ENCODE measurements around the gene MAMDC4.

Gene MAMDC4

GRCh38 chr9:136820971-136821825, 30.9 kb upstream of the MAMDC4 start:
- TF ChIP-seq CTCF (IDR thresholded peaks at IDR 0.05; ENCODE audit: borderline replicate concordance, insufficient read depth, low read depth, low read length) = no peak
- H3K4me3 ChIP-seq (ENCODE audit: low read depth, low read length) = no peak overlapping the region

DNA sequence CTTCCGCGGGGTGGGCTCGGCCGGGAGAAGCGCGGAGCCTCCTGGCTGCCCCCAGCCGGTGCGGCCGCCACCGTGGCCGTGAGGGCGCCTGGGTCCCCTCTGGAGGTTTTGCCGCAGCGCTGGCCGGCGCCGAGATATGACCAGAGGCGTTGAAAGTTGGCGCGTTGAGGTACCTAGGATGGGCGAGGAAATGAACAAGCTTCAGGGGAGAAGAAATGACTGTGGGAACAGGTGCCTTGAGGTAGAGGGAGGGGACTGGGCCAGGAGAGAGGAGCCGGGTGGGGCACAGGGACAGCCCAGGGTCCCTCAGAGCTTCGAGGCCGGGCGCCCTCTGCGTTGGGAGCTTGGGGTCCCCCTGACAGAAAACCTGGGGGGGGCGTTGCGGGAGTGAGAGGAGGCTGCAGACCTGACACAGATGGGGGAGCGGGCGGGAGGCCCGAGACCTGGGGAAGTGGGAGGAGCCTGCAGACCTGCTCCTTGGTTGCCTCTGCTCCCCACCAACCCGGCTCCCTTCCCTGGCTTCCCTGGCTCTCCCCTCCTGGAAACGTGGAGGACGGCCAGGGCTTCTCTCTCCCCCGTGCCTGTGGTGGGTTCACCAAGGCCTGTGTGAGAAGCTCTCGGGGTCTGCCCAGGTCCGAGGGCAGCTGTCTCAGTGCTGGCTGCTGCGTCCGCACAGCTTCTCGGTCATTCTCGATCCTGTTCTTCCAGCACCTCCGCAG, 30.2 kb upstream of the MAMDC4 start:
- H3K4me3 ChIP-seq (ENCODE audit: low read depth, low read length) = no peak overlapping the region
- no peak for TF ChIP-seq CTCF (IDR thresholded peaks at IDR 0.05; ENCODE audit: borderline replicate concordance, insufficient read depth, low read depth, low read length)

DNA sequence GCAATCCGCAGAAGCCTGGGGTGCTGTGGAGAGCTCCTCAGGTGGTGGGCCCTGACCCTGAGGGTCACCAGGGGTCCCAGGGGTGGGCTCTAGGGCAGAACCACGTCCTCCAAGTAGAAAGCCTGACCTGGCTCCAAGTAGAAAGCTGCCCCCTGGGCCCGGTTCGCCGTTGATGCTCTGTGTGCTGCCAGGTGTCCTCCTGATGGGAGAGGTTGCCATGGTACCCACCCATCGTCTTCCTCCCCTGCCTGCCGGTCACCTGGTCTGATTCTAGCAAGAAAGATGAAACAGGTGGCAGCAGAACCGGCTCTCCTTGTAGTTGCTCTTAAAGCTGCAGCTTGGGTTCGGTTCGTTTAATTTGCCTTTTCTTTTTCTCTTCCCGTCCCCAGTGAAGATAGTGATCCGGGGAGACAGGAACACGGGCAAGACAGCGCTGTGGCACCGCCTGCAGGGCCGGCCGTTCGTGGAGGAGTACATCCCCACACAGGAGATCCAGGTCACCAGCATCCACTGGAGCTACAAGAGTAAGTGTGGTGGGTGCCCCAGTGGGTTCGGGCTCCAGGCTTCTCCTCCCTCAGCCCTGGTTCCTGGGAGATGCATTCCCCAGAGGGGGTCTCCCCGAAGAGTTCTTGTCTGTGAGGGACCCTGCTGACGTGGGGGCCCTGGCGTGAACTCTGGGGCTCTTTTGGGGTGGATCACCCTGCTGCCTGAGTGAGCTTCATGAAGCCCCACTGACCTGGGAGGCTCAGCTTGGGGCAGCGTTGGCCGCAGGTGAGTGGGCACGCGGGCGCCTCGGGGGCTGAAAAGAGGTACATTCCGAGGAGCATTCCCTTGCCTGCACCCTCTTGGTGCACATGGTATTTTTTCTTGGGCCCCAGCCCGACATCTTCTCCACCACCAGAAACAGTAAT, 28.8 kb upstream of the MAMDC4 start:
- no peak overlapping the region for H3K4me3 ChIP-seq (ENCODE audit: low read depth, low read length)
- no peak for TF ChIP-seq CTCF (IDR thresholded peaks at IDR 0.05; ENCODE audit: borderline replicate concordance, insufficient read depth, low read depth, low read length)

DNA sequence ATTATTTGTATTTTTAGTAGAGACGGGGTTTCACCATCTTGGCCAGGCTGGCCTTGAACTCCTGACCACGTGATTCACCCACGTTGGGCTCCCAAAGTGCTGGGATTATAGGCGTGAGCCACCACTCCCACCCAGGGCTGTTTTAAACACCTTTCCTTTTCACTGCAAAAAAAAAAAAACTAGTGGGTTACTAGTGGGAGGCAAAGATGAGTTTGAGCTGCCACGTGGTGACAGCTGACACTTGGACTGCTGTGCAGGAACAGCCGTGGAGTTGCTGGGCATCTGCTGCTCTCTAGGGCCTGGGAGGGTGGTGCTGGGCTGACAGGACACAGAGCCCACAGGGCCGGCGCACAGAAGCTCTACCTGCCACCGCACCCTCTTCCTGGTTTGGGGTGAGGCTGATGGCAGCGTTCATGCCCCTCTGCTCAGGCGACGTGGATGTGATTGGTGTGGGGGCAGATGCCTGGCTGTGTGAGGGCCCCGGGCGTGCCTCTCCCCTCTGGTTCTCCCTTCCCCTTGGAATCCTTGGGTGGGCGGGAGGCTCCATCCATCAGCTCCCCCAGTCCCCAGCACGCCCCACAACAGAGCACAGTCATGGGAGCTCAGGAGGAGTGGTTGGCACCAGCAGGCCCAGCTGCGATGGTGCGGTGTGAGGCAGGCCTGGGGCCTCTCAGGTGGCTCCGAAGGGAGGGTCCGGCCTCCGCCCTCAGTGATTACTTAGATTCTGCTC, 27.5 kb upstream of the MAMDC4 start:
- H3K4me3 ChIP-seq (ENCODE audit: low read depth, low read length) = no peak overlapping the region
- TF ChIP-seq CTCF (IDR thresholded peaks at IDR 0.05; ENCODE audit: borderline replicate concordance, insufficient read depth, low read depth, low read length) = no peak

GRCh38 chr9:136825295-136826187, 26.6 kb upstream of the MAMDC4 start:
- no peak for TF ChIP-seq CTCF (IDR thresholded peaks at IDR 0.05; ENCODE audit: borderline replicate concordance, insufficient read depth, low read depth, low read length)
- no peak overlapping the region for H3K4me3 ChIP-seq (ENCODE audit: low read depth, low read length)

- no peak overlapping the region for H3K4me3 ChIP-seq (ENCODE audit: low read depth, low read length)
- TF ChIP-seq CTCF (IDR thresholded peaks at IDR 0.05; ENCODE audit: borderline replicate concordance, insufficient read depth, low read depth, low read length) = no peak
Measured at GRCh38 chr9:136826188-136826541, 26.0 kb upstream of the MAMDC4 start.
